NCI-H345 treated with DMSO at 0.1 percent for 48 hours (cell line): ENCODE results near the gene SEC61A1.

Source experiments
- DNase-seq: peaks from one replicate; lab custom pipeline; 2025; ENCODE audit not compliant: unreplicated experiment; lab: John Stamatoyannopoulos, UW

The SEC61A1 gene

GRCh38 chr3:128056258-128056657 is 4.0 kb downstream of the SEC61A1 start:
- no peak for DNase-seq

- no peak for DNase-seq
Measured at GRCh38 chr3:128060473-128061381, 8.5 kb downstream of the SEC61A1 start.

GRCh38 chr3:128062033-128062745 is 10.0 kb downstream of the SEC61A1 start:
- DNase-seq, result no peak

GRCh38 chr3:128063865-128064264 is 11.6 kb downstream of the SEC61A1 start:
- no peak for DNase-seq

- no peak for DNase-seq
Measured at GRCh38 chr3:128064962-128065361, 12.7 kb downstream of the SEC61A1 start.

GRCh38 chr3:128066114-128066513 is 13.9 kb downstream of the SEC61A1 start:
- no peak for DNase-seq

- no peak for DNase-seq
Measured at GRCh38 chr3:128066676-128067075, 14.4 kb downstream of the SEC61A1 start.

- DNase-seq, result no peak
Measured at GRCh38 chr3:128067489-128067888, 15.3 kb downstream of the SEC61A1 start.

- peak; percentile 3 for DNase-seq
Measured at GRCh38 chr3:128068156-128068620, 16.0 kb downstream of the SEC61A1 start.

GRCh38 chr3:128069271-128069670 is 17.0 kb downstream of the SEC61A1 start:
- no peak for DNase-seq

- no peak for DNase-seq
Measured at GRCh38 chr3:128070898-128071591, 18.8 kb downstream of the SEC61A1 start.

GRCh38 chr3:128071771-128072453 is 19.7 kb downstream of the SEC61A1 start:
- DNase-seq, result no peak

GRCh38 chr3:128072454-128073184 is 20.4 kb downstream of the SEC61A1 start:
- no peak for DNase-seq

- DNase-seq, result no peak
Measured at GRCh38 chr3:128073185-128073725, 21.0 kb downstream of the SEC61A1 start.

GRCh38 chr3:128073807-128074206 is 21.6 kb downstream of the SEC61A1 start:
- no peak for DNase-seq

GRCh38 chr3:128074851-128075521 is 22.7 kb downstream of the SEC61A1 start:
- DNase-seq, result no peak

GRCh38 chr3:128075522-128076482 is 23.6 kb downstream of the SEC61A1 start:
- DNase-seq, result peak; percentile 25

- no peak for DNase-seq
Measured at GRCh38 chr3:128076483-128077201, 24.4 kb downstream of the SEC61A1 start.
